Neuron (in vitro differentiated cells): ENCODE results near the gene BMP8A.
"Not testable (repeated sequence)": the region's sequence is repeated elsewhere in the genome, so short reads cannot be mapped to it uniquely, and the experiment has no call there.

Source experiments
- H2AFZ ChIP-seq: one replicate; pipeline ENCODE4 v1.6.1; 2013; ENCODE audit warnings: low read depth, mild to moderate bottlenecking, inconsistent platforms, low read length, moderate library complexity
- H3K27me3 ChIP-seq: one replicate; pipeline ENCODE4 v1.6.1; 2013; ENCODE audit warnings: low read length; ENCODE audit not compliant: insufficient read depth
- H3K36me3 ChIP-seq: one replicate; pipeline ENCODE4 v1.6.1; 2013; ENCODE audit warnings: low read length; ENCODE audit not compliant: insufficient read depth
- H3K4me1 ChIP-seq: one replicate; pipeline ENCODE4 v1.6.1; 2013; ENCODE audit warnings: low read length; ENCODE audit not compliant: insufficient read depth
- H3K4me3 ChIP-seq: 2 replicates; pipeline ENCODE4 v1.5.1; 2013; ENCODE audit warnings: mild to moderate bottlenecking, low read length, moderate library complexity
- H3K9me3 ChIP-seq: one replicate; pipeline ENCODE4 v1.6.1; 2013; ENCODE audit warnings: low read length

Gene BMP8A

GRCh38 chr1:39500862-39501389 lies 9.5 kb downstream of the BMP8A start:
- H3K9me3 ChIP-seq, result peaks cover 2% of the 10 kb centered on the region
- H2AFZ ChIP-seq, result no peak overlapping the region
- peaks cover 9% of the 10 kb centered on the region for H3K4me1 ChIP-seq
- no peak overlapping the region for H3K4me3 ChIP-seq
- H3K36me3 ChIP-seq, result no peaks in the 10 kb centered on the region
- H3K27me3 ChIP-seq, result no peaks in the 10 kb centered on the region

- Histone ChIP-seq H3K4me1 (peaks cover 9% of the 10 kb centered on the region), H3K9me3 (peaks cover 2% of the 10 kb centered on the region), H3K4me3 (no peak overlapping the region), H2AFZ (no peak overlapping the region), H3K27me3 (no peaks in the 10 kb centered on the region), H3K36me3 (no peaks in the 10 kb centered on the region)
These were observed 10.2 kb downstream of the BMP8A start for GRCh38 chr1:39501666-39502065.

GRCh38 chr1:39504436-39504835 lies 13.0 kb downstream of the BMP8A start:
- not testable (repeated sequence) for H2AFZ ChIP-seq, H3K27me3 ChIP-seq, H3K4me3 ChIP-seq, H3K36me3 ChIP-seq, H3K9me3 ChIP-seq
- H3K4me1 ChIP-seq, result peaks cover 11% of the 10 kb centered on the region

- H3K27me3 ChIP-seq, result no peaks in the 10 kb centered on the region
- H3K9me3 ChIP-seq, result peaks cover 2% of the 10 kb centered on the region
- H2AFZ ChIP-seq, result no peak overlapping the region
- no peaks in the 10 kb centered on the region for H3K36me3 ChIP-seq
- H3K4me3 ChIP-seq, result no peak overlapping the region
- H3K4me1 ChIP-seq, result peaks cover 4% of the 10 kb centered on the region
These were observed 13.9 kb downstream of the BMP8A start for GRCh38 chr1:39505289-39505688.

GRCh38 chr1:39507230-39507928 lies 15.9 kb downstream of the BMP8A start:
- Histone ChIP-seq H3K36me3 (no peaks in the 10 kb centered on the region), H2AFZ (no peak overlapping the region), H3K9me3 (peaks cover 2% of the 10 kb centered on the region), H3K27me3 (no peaks in the 10 kb centered on the region), H3K4me1 (peaks cover 3% of the 10 kb centered on the region), H3K4me3 (no peak overlapping the region)

- Histone ChIP-seq H3K4me3 (no peak overlapping the region), H3K27me3 (no peaks in the 10 kb centered on the region), H3K36me3 (no peaks in the 10 kb centered on the region), H2AFZ (no peak overlapping the region), H3K4me1 (peaks cover 3% of the 10 kb centered on the region), H3K9me3 (peaks cover 2% of the 10 kb centered on the region)
These were observed 16.8 kb downstream of the BMP8A start for GRCh38 chr1:39508266-39508665.

GRCh38 chr1:39508857-39509305 lies 17.4 kb downstream of the BMP8A start:
- Histone ChIP-seq H3K36me3 (no peaks in the 10 kb centered on the region), H3K4me3 (no peak overlapping the region), H3K4me1 (peaks cover 3% of the 10 kb centered on the region), H2AFZ (no peak overlapping the region), H3K9me3 (peaks cover 2% of the 10 kb centered on the region), H3K27me3 (no peaks in the 10 kb centered on the region)

GRCh38 chr1:39509360-39510009 lies 18.0 kb downstream of the BMP8A start:
- H2AFZ ChIP-seq, result no peak overlapping the region
- H3K36me3 ChIP-seq, result no peaks in the 10 kb centered on the region
- H3K4me3 ChIP-seq, result no peak overlapping the region
- peaks cover 3% of the 10 kb centered on the region for H3K4me1 ChIP-seq
- no peaks in the 10 kb centered on the region for H3K9me3 ChIP-seq
- no peaks in the 10 kb centered on the region for H3K27me3 ChIP-seq

- H2AFZ ChIP-seq, H3K27me3 ChIP-seq, H3K36me3 ChIP-seq, H3K4me1 ChIP-seq, H3K4me3 ChIP-seq, H3K9me3 ChIP-seq: not testable (repeated sequence)
These were observed 19.2 kb downstream of the BMP8A start for GRCh38 chr1:39510570-39511186.

- H3K4me3 ChIP-seq, H3K36me3 ChIP-seq, H2AFZ ChIP-seq, H3K9me3 ChIP-seq, H3K27me3 ChIP-seq, H3K4me1 ChIP-seq: not testable (repeated sequence)
These were observed 20.0 kb downstream of the BMP8A start for GRCh38 chr1:39511477-39511876.

- H3K4me1 ChIP-seq, H2AFZ ChIP-seq, H3K9me3 ChIP-seq, H3K36me3 ChIP-seq, H3K4me3 ChIP-seq, H3K27me3 ChIP-seq: not testable (repeated sequence)
These were observed 20.9 kb downstream of the BMP8A start for GRCh38 chr1:39512234-39512847.

GRCh38 chr1:39514710-39515124 lies 23.3 kb downstream of the BMP8A start:
- peak overlapping the region; percentile 18 for H3K4me3 ChIP-seq

More at GRCh38 chr1:39514710-39515124, 23.3 kb downstream of the BMP8A start:
- H3K9me3 ChIP-seq, H3K4me1 ChIP-seq, H2AFZ ChIP-seq, H3K27me3 ChIP-seq, H3K36me3 ChIP-seq: not testable (repeated sequence)
